Lower leg skin (tissue), 3 donors: ENCODE results near the gene SCAMP5.

Source experiments
- POLR2A ChIP-seq, 2 donors: fragments of 450-650 bp; IDR thresholded peaks; one replicate each; pipeline ENCODE4 v1.6.1; 2016 to 2017; ENCODE audit warnings: antibody characterized with exemption in 2 of 2, mild to moderate bottlenecking in 1 of 2, moderate library complexity in 1 of 2
- TF ChIP-seq, protein P1 (sequence below), 3 donors: fragments of 450-650 bp; IDR thresholded peaks; one replicate each; pipeline ENCODE4 v1.5.1; 2016; ENCODE audit warnings: antibody characterized with exemption in 3 of 3, mild to moderate bottlenecking in 3 of 3, moderate library complexity in 2 of 3

- TF ChIP-seq, protein P1, sequence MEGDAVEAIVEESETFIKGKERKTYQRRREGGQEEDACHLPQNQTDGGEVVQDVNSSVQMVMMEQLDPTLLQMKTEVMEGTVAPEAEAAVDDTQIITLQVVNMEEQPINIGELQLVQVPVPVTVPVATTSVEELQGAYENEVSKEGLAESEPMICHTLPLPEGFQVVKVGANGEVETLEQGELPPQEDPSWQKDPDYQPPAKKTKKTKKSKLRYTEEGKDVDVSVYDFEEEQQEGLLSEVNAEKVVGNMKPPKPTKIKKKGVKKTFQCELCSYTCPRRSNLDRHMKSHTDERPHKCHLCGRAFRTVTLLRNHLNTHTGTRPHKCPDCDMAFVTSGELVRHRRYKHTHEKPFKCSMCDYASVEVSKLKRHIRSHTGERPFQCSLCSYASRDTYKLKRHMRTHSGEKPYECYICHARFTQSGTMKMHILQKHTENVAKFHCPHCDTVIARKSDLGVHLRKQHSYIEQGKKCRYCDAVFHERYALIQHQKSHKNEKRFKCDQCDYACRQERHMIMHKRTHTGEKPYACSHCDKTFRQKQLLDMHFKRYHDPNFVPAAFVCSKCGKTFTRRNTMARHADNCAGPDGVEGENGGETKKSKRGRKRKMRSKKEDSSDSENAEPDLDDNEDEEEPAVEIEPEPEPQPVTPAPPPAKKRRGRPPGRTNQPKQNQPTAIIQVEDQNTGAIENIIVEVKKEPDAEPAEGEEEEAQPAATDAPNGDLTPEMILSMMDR (IDR thresholded peaks at IDR 0.05), result no peak
- TF ChIP-seq POLR2A (IDR thresholded peaks at IDR 0.05), result no peak
Observed at GRCh38 chr15:75063889-75064288, 68.5 kb downstream of the SCAMP5 start.
